ENCODE measurements around the gene SIK3.

GRCh38 chr11:116963813-116964212, 134.4 kb downstream of the SIK3 start:
- TF ChIP-seq CTCF (IDR thresholded peaks at IDR 0.05) (no peak), POLR2A (IDR thresholded peaks at IDR 0.05) (no peak)

Data from adrenal gland (tissue), 5 donors.